ENCODE results near the gene SLC15A3.

The SLC15A3 gene

DNA sequence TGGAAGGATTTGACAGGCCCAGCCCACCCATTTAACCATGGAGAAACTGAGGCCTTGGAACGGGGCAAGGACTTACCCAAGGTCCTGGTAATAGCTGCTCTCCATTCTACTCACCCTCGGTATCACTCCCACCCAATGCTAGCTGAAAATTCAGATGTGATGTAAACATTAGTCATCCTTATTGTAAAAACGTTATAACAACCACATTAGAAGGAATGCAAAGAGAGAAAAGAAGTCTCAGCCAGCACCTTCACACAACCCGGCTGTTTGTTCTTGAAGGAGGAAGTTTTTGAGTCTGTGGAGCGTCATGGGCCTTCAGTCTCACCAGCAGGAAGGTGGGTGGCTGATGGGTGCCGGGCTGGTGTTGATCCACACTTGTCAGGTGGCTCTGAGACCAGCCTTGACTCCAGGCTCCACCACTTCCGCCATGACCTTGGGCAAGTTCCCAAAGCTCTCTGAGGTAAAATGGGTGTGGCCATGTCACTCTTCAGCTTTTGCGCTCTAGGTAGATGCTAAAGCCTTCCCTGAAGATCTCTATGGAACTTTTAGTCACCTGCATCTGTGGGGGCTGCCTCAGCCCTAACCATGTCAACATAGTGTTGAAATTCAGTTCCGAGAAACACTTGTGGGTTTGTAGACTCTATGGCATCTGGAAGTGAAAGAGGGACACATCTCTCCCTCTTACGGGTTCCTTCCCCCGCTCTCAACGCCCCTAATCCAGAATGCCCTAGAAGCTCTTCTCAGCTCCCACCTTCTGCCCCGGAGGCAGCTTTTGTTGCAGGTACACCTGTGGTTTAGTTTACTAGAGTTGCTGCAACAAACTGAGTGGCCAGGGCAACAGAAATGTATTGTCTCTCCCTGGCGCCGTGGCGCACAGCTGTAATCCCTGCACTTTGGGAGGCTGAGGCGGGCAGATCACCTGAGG, 34.3 kb upstream of the SLC15A3 start:
- CTCF ChIA-PET, result interaction anchor here (1.7 to 2.1 kb wide), 2 partner anchors 16 to 143 kb away, joined by 6 to 8 read pairs; no protein-coding TSS in a partner anchor
- DNase-seq (ENCODE audit: extremely low spot score), result no peak
- TF ChIP-seq CTCF (IDR thresholded peaks at IDR 0.05; ENCODE audit: control extremely low read depth, extremely low read depth, low read depth, missing control alignments), result no peak
- POLR2A ChIA-PET, result no interaction called here

DNA sequence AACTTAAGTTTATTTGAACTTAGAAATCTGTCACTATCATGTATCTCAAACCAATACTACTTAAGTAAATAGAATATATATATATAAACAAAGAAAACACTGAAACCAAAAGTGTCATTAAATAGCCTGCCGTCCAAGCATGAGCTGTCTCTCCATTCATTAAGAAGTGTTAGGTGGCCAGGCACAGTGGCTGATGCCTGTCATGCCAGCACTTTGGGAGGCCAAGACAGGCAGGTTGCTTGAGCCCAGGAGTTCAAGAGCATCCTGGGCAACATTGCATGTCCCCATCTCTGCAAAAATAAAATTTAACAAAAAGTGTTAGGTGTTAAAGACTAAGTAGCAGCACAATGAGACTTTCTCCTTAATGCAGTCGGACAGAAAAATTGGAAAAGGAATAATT, 33.5 kb upstream of the SLC15A3 start:
- POLR2A ChIA-PET, result no interaction called here
- CTCF ChIA-PET, result interaction anchor here (1.7 to 2.1 kb wide), 2 partner anchors 16 to 143 kb away, joined by 6 to 8 read pairs; no protein-coding TSS in a partner anchor
- no peak for TF ChIP-seq CTCF (IDR thresholded peaks at IDR 0.05; ENCODE audit: control extremely low read depth, extremely low read depth, low read depth, missing control alignments)
- DNase-seq (ENCODE audit: extremely low spot score), result no peak

- no peak for DNase-seq (ENCODE audit: extremely low spot score)
- no peak for TF ChIP-seq CTCF (IDR thresholded peaks at IDR 0.05; ENCODE audit: control extremely low read depth, extremely low read depth, low read depth, missing control alignments)
- CTCF ChIA-PET, result interaction anchor here (1.0 to 1.7 kb wide), 2 partner anchors 144 to 155 kb away, joined by 3 to 6 read pairs; no protein-coding TSS in a partner anchor
- POLR2A ChIA-PET, result no interaction called here
Measured at GRCh38 chr11:60984636-60985035, 32.7 kb upstream of the SLC15A3 start.

GRCh38 chr11:60984149-60984548, 32.2 kb upstream of the SLC15A3 start:
- ChIA-PET CTCF (interaction anchor here (1.0 kb wide), 1 partner anchor 155 kb away, joined by 3 read pairs; no protein-coding TSS in a partner anchor), POLR2A (no interaction called here)
- DNase-seq (ENCODE audit: extremely low spot score), result no peak
- TF ChIP-seq CTCF (IDR thresholded peaks at IDR 0.05; ENCODE audit: control extremely low read depth, extremely low read depth, low read depth, missing control alignments), result no peak

GRCh38 chr11:60982184-60982583, 30.2 kb upstream of the SLC15A3 start:
- CTCF ChIA-PET, result interaction anchor here (1.0 to 1.8 kb wide), 3 partner anchors 11 to 28 kb away, joined by 3 to 7 read pairs (median 3); partner anchors contain the start of gene CD6
- DNase-seq (ENCODE audit: extremely low spot score), result no peak
- POLR2A ChIA-PET, result no interaction called here
- no peak for TF ChIP-seq CTCF (IDR thresholded peaks at IDR 0.05; ENCODE audit: control extremely low read depth, extremely low read depth, low read depth, missing control alignments)

GRCh38 chr11:60981515-60981914, 29.5 kb upstream of the SLC15A3 start:
- no peak for DNase-seq (ENCODE audit: extremely low spot score)
- ChIA-PET CTCF (no interaction called here), POLR2A (no interaction called here)
- no peak for TF ChIP-seq CTCF (IDR thresholded peaks at IDR 0.05; ENCODE audit: control extremely low read depth, extremely low read depth, low read depth, missing control alignments)

Data from GM10248 (cell line).